Brain microvascular endothelial cell (primary cell): ENCODE measurements around the gene ZNF436.

Source experiments
- DNase-seq: peaks from one replicate; pipeline ENCODE4 v3.0.0-alpha.2; 2020
- H3K27ac ChIP-seq: fragments of 250-450 bp; sonication (Bioruptor Pico); 2 replicates; pipeline ENCODE4 v1.5.1; 2020; ENCODE audit warnings: mild to moderate bottlenecking, moderate library complexity
- H3K27me3 ChIP-seq: fragments of 250-450 bp; sonication (Bioruptor Pico); replicated peaks from 2 replicates; pipeline ENCODE4 v1.5.1; 2020; ENCODE audit warnings: mild to moderate bottlenecking
- H3K36me3 ChIP-seq: fragments of 250-450 bp; sonication (Bioruptor Pico); replicated peaks from 2 replicates; pipeline ENCODE4 v1.5.1; 2020; ENCODE audit warnings: mild to moderate bottlenecking
- H3K4me3 ChIP-seq: 2 replicates; pipeline ENCODE4 v1.5.1; 2011; ENCODE audit warnings: low read depth, mild to moderate bottlenecking, control low read depth, low read length, moderate library complexity
- CTCF ChIP-seq: IDR thresholded peaks from 2 replicates; pipeline ENCODE4 v1.5.1; 2011; ENCODE audit warnings: low read depth, mild to moderate bottlenecking, moderate library complexity, low read length, control low read depth, inconsistent platforms; ENCODE audit errors: missing control alignments
- in situ Hi-C: cut with HindIII; loops from 2 replicates; pipeline ENCODE4 v1.10.0; 2017; ENCODE audit warnings: low sequenced_read_pairs, low pct_ligation_motif_present

The ZNF436 gene

GRCh38 chr1:23369335-23370013, at the start of gene ZNF436:
TSS of gene ZNF436 (minus strand) at chr1:23369836. CDS start at chr1:23368005, 1,831 bp downstream.
- Histone ChIP-seq H3K4me3 (peak within 1 kb of the TSS; percentile 96), H3K27me3 (no peaks in the 10 kb centered on the region), H3K27ac (peak within 1 kb of the TSS; percentile 94), H3K36me3 (peaks cover 17% of the 10 kb centered on the region)
- no peak for TF ChIP-seq CTCF
- in situ Hi-C loops: no loop called here
- peak; percentile 86 for DNase-seq

- DNase-seq: no peak
- in situ Hi-C loops: loop anchor here (25.0 kb wide), 1 partner anchor 93 kb away; no protein-coding TSS in a partner anchor
- Histone ChIP-seq H3K36me3 (no peaks in the 10 kb centered on the region), H3K4me3 (no peak overlapping the region), H3K27ac (no peak overlapping the region), H3K27me3 (no peaks in the 10 kb centered on the region)
- TF ChIP-seq CTCF: no peak
Observed at GRCh38 chr1:23419180-23419579, 49.5 kb upstream of the ZNF436 start.

GRCh38 chr1:23417570-23417969, 47.9 kb upstream of the ZNF436 start:
- Histone ChIP-seq H3K27ac (no peak overlapping the region), H3K36me3 (no peaks in the 10 kb centered on the region), H3K27me3 (no peaks in the 10 kb centered on the region), H3K4me3 (no peak overlapping the region)
- in situ Hi-C loops: loop anchor here (25.0 kb wide), 1 partner anchor 95 kb away; no protein-coding TSS in a partner anchor
- DNase-seq: no peak
- TF ChIP-seq CTCF: no peak

- TF ChIP-seq CTCF: no peak
- Histone ChIP-seq H3K27ac (no peak overlapping the region), H3K27me3 (no peaks in the 10 kb centered on the region), H3K36me3 (no peaks in the 10 kb centered on the region), H3K4me3 (no peak overlapping the region)
- DNase-seq: no peak
- in situ Hi-C loops: loop anchor here (25.0 kb wide), 1 partner anchor 95 kb away; no protein-coding TSS in a partner anchor
Observed at GRCh38 chr1:23416964-23417363, 47.3 kb upstream of the ZNF436 start.

GRCh38 chr1:23408797-23409290, 39.2 kb upstream of the ZNF436 start:
- Histone ChIP-seq H3K36me3 (no peaks in the 10 kb centered on the region), H3K4me3 (no peak overlapping the region), H3K27me3 (no peaks in the 10 kb centered on the region), H3K27ac (no peak overlapping the region)
- in situ Hi-C loops: loop anchor here (25.0 kb wide), 1 partner anchor 103 kb away; no protein-coding TSS in a partner anchor
- DNase-seq: no peak
- no peak for TF ChIP-seq CTCF
